OCI-LY3 (cell line): ENCODE data around the gene MAN2A1.

Experiments used
- CTCF ChIP-seq: fragments of 200-600, 300-600 bp; sonication (generic); IDR thresholded peaks from 2 replicates; pipeline ENCODE4 v1.5.1; 2014; ENCODE audit warnings: antibody characterized with exemption, low read length, low read depth
- EZH2phosphoT487 ChIP-seq: fragments of 200-600 bp; shearing (Covaris generic); IDR thresholded peaks from 2 replicates; pipeline ENCODE4 v1.6.1; 2018; ENCODE audit warnings: antibody characterized with exemption, mixed run types, low read depth

GRCh38 chr5:109784687-109785086 is 95.0 kb downstream of the MAN2A1 start:
- no peak for TF ChIP-seq CTCF
- no peak for TF ChIP-seq EZH2phosphoT487
